Kidney (tissue), 14 donors: ENCODE measurements around the gene CDK5R1. TPM values are rescaled to one million over a fixed set of nuclear protein-coding genes. Genes with fewer than 3 reads are reported as not detected.
A peak's percentile ranks its signal among the peaks of the same experiment; 100 is the strongest.

Source experiments
- DNase-seq, 5 donors: peaks; one replicate each; pipeline ENCODE4 v3.0.0-alpha.2; 2013 to 2020
- FAIRE-seq: peaks from 2 replicates; lab custom pipeline; 2012; peaks lifted over from hg19 to GRCh38; lab: Jason Lieb, UNC
- H3K27ac ChIP-seq, 2 donors: one replicate each; pipeline ENCODE4 v1.7.0; 2013; ENCODE audit warnings: low read depth in 2 of 2, low read length in 2 of 2, inconsistent platforms in 1 of 2
- H3K27me3 ChIP-seq: one replicate; pipeline ENCODE4 v1.7.1; 2013; ENCODE audit warnings: low read length, inconsistent platforms; ENCODE audit not compliant: control insufficient read depth, insufficient read depth
- H3K36me3 ChIP-seq, 3 donors: one replicate each; pipeline versions ENCODE4 v1.7.0 to v1.7.1; 2013; ENCODE audit warnings: low read length in 3 of 3, control low read depth in 1 of 3, inconsistent platforms in 1 of 3; ENCODE audit not compliant: insufficient read depth in 3 of 3, control insufficient read depth in 2 of 3
- H3K4me1 ChIP-seq, 3 donors: one replicate each; pipeline versions ENCODE4 v1.7.0 to v1.7.1; 2013; ENCODE audit warnings: low read length in 3 of 3, inconsistent platforms in 1 of 3, low read depth in 1 of 3; ENCODE audit not compliant: control insufficient read depth in 2 of 3, insufficient read depth in 2 of 3
- H3K4me3 ChIP-seq, 3 donors: one replicate each; pipeline versions ENCODE4 v1.7.0 to v1.8.1; 2013; ENCODE audit warnings: low read length in 3 of 3, control low read depth in 1 of 3, inconsistent platforms in 1 of 3
- H3K9ac ChIP-seq, 3 donors: one replicate each; pipeline versions ENCODE4 v1.7.0 to v1.7.1; 2013; ENCODE audit warnings: low read length in 3 of 3, control low read depth in 1 of 3, inconsistent platforms in 1 of 3
- H3K9me3 ChIP-seq, 3 donors: one replicate each; pipeline versions ENCODE4 v1.7.0 to v1.7.1; 2013; ENCODE audit warnings: low read length in 3 of 3, control low read depth in 1 of 3, inconsistent platforms in 1 of 3; ENCODE audit not compliant: control insufficient read depth in 2 of 3, insufficient read depth in 1 of 3
- CTCF ChIP-seq: IDR thresholded peaks from 3 replicates; pipeline ENCODE4 v1.5.1; 2012; ENCODE audit warnings: mild to moderate bottlenecking, moderate library complexity, borderline replicate concordance; ENCODE audit not compliant: insufficient read depth; ENCODE audit errors: extremely low read depth
- intact Hi-C: fragments of 100-400 bp; cut with DNase I; formaldehyde crosslinking; loops from one replicate; pipeline ENCODE4 v1.11.1; 2022
- polyA plus RNA-seq: library from polyadenylated mRNA; stranded (reverse); fragments of 350-450 nt; fragmentation: Illumina TruSeq; extraction: RNeasy Lipid Tissue Mini Kit (QIAGEN cat#74804); gene quantifications from one replicate; pipeline ENCODE4 v1.2.3, GENCODE V29; 2014; ENCODE audit warnings: low read depth, low replicate concordance; ENCODE audit not compliant: insufficient read depth
- total RNA-seq: library from RNA; stranded (reverse); fragmentation: NEBNext Ultra II Directional; extraction: Animal tissue kit (Norgen Biotek cat#: 25700); gene quantifications from one replicate; pipeline ENCODE4 v1.2.1, GENCODE V29; 2021
- donor health status: control.
- donor health status: control.
- donor health status: control.
- donor health status: control.
- donor health status: control.
- donor health status: DM: yes; HTN: yes; CAD: no.
- donor health status: Normal renal cell carcinoma (clear cell type).

Gene CDK5R1
- total and polyA plus RNA-seq, 2 donors from 2014 or later, result 0.67 to 1.5 TPM

DNA sequence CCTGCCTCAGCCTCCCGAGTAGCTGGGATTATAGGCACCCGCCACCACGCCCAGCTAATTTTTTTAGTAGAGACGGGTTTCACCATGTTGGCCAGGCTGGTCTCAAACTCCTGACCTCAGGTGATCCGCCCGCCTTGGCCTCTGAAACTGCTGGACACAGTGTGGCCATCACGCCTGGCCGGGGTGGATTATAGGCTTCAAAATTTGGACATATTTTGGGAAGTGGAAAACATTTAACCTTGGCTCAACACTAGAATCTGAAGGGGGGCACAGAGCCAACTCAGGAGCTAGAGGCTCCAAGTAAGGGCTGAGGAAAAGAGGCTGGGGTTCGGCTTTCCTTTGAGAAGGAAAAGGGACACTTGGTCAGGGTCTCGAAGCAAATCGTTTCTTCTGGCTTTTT lies 2.2 kb upstream of the CDK5R1 start:
- Histone ChIP-seq H3K27ac (no peak overlapping the region), H3K27me3 (no peaks in the 10 kb centered on the region), H3K4me3 (no peak overlapping the region), H3K4me1 (peaks cover 0 to 15% (median 4%) of the 10 kb centered on the region in 3 donors), H3K9ac (no peak overlapping the region), H3K9me3 (no peaks in the 10 kb centered on the region), H3K36me3 (peaks cover 5 to 13% (median 10%) of the 10 kb centered on the region in 3 donors)
- no peak for FAIRE-seq
- intact Hi-C loops, result loop anchor here (10.0 kb wide), 1 partner anchor 270 kb away; no protein-coding TSS in a partner anchor
- no peak for TF ChIP-seq CTCF
- DNase-seq, result peak in 2 of 5 donors; percentile 46 to 63

- FAIRE-seq (no peak), DNase-seq (peak in 1 of 5 donors; percentile 43)
Measured at GRCh38 chr17:32485261-32486110, 1.3 kb upstream of the CDK5R1 start.

DNA sequence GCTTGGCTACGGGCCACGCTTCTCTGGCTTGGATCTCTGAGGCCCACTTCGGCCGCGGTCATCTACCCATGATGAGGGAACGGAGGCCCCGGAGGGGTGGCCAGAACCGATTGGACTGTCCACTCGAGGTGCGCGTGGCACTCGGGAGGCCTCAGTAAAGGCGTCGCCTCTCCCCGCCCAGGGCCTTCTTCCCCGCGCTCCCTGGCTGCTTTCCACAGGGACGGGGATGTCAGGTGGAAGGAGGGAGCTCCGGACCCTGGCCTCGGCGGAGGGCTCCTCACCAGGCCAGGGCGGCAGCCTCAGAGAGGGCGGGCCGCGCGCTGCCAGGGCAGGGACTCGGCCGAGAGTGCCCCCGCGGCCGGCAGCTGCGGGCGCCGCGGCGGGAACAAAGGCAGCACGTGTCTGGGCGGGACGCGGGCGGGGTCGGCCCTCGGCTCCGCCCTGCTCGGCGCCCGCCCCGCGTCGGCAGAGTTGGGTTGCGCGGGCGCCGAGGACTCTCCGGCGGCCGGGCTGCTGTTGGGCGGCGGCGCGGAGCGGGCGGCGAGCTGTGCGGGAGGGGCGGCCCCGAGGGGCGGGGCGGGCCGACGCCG lies 587 bp upstream of the CDK5R1 start:
- no peak for FAIRE-seq
- intact Hi-C loops, result loop anchor here (10.0 kb wide), 1 partner anchor 269 kb away; no protein-coding TSS in a partner anchor

More at GRCh38 chr17:32485261-32486110, 1.3 kb upstream of the CDK5R1 start:
- Histone ChIP-seq H3K36me3 (peaks cover 1 to 5% (median 3%) of the 10 kb centered on the region in 3 donors), H3K4me1 (peaks cover 0 to 15% (median 4%) of the 10 kb centered on the region in 3 donors), H3K9ac (peak overlapping the region in 1 of 3 donors; percentile 53), H3K9me3 (no peaks in the 10 kb centered on the region), H3K27ac (peak overlapping the region; percentile 27 to 32), H3K4me3 (peak overlapping the region in 1 of 3 donors; percentile 46), H3K27me3 (no peaks in the 10 kb centered on the region)
- intact Hi-C loops, result loop anchor here (10.0 kb wide), 1 partner anchor 269 kb away; no protein-coding TSS in a partner anchor
- no peak for TF ChIP-seq CTCF

More for the DNA sequence above, 587 bp upstream of the CDK5R1 start:
- Histone ChIP-seq H3K9ac (peak overlapping the region in 2 of 3 donors; percentile 24 to 53), H3K36me3 (peaks cover 0 to 3% (median 3%) of the 10 kb centered on the region in 3 donors), H3K27me3 (no peaks in the 10 kb centered on the region), H3K27ac (peak overlapping the region; percentile 27 to 32), H3K4me1 (peaks cover 0 to 15% (median 4%) of the 10 kb centered on the region in 3 donors), H3K9me3 (no peaks in the 10 kb centered on the region), H3K4me3 (peak overlapping the region in 2 of 3 donors; percentile 45 to 46)
- DNase-seq, result peak; percentile 74 to 93 (median 88)
- TF ChIP-seq CTCF, result no peak
